Stimulated activated CD4-positive, alpha-beta T cell treated with anti-CD3 and anti-CD28 coated beads, Interleukin-1b, Interleukin-23, amount 100 ng/mL, for 24 hours (primary cell): ENCODE measurements around the gene MFAP1.
A peak's percentile ranks its signal among the peaks of the same experiment; 100 is the strongest.

Experiments
- DNase-seq, 4 experiments: peaks; one replicate each; pipeline ENCODE4 v3.0.0-alpha.2; 2020; ENCODE audit warnings: low read depth in 4 of 4, low spot score in 1 of 4

MFAP1 gene

DNA sequence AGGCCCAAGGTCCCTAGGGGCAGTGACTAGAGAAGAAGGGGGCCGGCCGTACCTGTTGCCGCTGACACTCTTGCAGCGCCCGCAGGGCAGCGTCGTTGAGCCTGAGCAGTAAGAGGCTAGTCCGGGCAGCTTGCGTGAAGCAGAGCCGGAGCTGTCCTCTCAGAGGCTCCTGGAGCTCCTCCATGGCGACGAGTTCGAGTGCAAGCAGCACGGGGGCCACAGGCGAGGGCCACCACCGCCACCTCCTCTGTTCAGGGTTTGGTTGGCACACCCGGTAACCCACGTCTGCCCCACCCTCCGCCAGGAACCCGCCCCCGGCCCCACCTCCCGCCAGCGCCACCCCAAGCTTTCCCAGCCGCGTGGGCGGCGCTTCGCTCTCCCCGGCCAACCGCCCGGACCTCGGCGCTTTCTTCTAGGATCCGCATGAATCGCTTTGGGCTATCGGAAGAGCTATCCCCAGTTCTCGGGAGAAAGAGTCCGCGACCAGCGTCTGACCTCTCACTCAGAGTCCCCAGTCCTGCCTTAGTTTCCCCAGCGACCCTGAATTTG is 47.7 kb downstream of the MFAP1 start, which contains the start of gene ELL3:
Gene ELL3 (minus strand): TSS at position 249 of the 549 bp plus-strand sequence. CDS start 65 bp downstream, at position 184.
- DNase-seq: peak; percentile 38 to 73 (median 54)

DNA sequence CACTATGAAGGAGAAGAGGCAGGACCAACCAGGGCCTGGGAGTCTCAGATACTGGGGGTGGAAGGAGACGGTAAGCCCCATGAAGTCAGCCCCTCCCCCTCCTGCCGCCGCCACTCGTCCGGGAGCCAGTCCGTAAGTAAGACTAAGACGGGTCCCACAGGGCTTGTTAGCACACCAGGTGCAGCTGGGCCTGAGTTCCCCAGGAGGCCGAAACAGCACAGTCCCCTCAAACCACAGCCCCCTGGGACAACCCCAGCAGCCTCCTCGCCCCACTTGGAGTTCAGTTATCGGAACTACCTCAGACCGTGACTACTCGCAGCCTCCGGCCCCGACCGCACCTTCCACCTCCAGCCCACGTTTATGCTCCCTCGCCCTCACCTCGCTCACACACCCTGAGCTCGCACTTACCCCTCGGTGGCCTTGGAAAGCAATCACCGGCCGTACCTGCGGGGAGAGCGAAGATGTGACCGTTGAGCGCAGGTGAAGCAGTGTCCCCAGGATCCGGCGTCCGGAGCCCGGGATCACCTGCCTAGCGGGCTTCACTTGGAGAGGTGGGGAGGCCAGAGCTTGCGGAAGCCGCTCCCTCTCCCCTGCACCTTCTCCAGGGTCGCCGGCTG is 48.3 kb downstream of the MFAP1 start:
- DNase-seq: no peak

DNA sequence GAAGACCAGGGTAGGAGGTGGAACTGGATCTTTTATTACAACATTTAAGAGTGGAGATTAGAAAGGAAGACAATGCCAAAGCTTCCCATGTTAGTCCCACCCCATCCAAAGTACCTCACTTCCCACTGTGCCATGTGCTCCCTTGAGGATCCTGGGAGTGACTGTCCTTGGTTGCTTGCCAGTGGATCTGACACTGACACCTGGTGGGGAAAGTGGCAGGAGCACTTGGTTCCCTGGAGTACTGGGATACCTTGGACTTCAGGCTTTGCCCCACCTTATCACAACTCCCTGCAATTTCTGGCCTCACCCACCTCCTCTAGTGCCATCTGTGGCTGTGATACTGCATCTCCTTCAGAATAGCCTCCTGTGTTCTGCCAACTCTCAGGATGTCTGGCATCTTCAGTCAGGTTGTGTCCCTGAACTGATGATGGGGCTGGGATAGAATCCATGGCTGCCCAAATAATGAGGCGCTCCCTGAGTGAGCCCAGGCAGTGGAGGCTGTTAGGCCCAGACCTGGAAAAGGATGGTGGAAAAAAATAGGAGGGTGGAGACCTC is 49.0 kb downstream of the MFAP1 start:
- no peak for DNase-seq

DNA sequence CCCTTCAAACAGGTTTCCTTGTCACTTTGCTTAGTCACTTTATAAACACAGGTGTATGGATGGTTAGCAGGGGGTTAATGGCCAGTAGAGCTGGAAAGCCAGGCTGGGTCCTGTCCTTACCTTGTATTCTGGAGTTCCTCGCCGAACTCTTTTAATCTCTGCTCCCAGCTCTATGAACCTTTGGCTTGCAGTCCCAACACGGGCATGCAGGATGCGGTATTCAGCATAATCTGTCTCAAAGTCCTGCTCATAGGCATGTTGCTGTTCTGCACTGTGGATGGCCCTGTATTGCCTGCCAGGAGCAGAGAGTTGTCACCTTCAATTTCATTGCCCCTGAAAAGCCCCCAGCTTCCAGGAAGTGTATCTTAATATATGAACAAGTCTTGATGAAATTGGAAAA is 50.4 kb downstream of the MFAP1 start:
- no peak for DNase-seq

DNA sequence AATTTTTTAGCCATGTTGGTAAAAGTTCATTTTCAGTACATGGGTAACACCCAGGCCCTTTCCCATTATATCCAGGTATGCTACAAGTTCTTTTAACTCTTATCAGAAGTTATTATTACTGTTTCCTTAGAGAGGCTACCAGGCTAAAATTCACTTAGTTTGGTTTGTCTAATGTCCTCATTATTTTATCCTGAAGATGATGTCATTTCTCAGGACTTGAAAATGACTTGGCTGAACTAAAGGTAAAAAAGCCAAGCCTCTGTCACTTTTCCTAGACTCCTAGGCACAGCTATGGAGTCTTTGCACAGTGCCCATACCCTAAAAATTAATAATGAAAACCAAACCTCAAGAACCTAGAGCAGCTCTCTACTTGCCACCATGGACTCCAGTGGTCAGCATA is 51.9 kb downstream of the MFAP1 start:
- DNase-seq: no peak

DNA sequence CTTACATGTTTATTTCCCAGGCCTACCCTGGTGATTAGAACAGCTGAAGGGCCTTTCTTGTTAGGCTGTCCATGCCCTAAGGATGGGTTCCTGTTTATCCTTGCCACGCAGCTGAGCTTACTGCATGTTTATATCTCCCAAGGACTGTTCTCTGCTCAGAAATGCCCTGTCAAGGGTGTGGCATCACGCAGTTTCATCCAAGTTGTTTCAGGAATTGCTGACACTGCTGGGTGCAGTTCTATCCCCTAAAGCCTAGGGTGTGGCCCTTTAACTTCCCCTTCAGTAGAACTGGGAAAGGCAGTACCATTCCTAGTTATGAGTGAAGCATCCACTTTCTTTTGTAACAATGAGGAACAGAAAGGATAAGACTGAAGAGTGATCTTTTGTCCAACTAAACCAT is 52.7 kb downstream of the MFAP1 start:
- DNase-seq: no peak

DNA sequence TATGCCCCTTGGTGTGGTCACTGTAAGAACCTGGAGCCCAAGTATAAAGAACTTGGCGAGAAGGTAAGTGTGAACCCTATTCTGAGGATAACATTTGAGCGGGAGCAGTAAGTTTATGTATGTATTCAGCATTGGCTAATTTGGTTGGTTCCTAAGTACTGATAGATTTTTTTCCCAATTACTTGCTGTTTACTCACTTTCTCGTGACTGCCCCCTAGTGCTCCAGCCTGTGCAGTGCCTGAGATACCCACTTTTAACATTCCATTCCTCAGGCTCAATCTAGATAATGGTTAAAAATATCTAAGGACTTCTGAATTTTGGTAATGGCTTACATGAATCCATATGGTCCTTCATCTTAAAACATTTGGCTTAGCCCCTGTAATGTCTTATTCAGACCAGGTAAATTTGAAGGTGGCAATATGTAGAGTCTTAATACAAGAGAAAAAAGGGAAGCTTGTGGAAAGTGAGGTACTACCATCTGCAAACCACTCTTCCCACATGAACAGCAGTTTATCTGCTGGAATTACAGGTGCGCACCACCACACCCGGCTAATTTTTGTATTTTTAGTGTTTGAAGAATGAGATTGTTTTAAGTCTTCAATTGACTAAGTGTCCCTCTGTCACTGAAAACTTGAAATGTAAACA is 54.8 kb downstream of the MFAP1 start:
- peak in 2 of 4 experiments; percentile 41 to 54 for DNase-seq

DNA sequence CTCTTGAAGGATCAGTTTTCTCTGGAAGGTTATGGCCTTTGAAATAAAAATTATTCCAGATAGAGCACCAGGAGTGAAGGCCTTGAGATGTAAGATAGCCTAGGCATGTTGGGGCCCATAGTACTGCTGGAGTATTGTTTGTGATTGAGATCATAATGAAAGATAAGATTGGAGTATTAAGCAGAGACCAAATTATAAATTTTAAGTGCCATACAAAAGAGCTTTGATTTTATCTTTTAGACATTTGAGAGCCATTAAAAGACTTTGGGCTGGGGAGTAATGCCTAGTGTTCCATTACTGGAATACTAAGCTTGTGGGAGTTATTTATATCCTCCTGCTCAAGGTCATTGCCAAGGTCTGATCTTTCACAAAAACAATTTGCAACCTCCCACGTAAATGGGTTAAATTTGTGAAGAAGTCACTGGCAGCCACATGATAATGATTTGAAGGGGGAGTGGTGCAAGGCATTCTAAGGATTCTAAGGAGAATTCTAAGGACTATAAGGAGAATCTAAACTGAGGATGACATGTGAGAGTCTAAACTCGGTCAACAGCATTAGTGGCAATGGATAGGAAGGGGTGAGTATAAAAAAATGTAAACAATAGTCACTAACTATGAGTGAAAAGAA is 60.6 kb downstream of the MFAP1 start:
- DNase-seq: no peak

DNA sequence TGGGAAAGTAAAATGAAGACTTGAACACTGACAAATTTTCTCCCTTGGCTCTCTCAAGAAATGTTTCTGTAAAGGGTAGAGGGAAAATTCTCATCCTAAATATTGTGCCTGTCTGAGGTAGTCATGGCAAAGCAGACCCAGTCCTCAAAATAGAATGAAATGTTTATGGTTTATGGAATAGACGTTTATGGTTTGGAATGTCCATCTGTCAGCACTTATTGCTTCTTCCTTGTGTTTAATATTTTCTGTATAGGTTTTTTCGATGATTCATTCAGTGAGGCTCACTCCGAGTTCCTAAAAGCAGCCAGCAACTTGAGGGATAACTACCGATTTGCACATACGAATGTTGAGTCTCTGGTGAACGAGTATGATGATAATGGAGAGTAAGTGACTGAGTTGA is 61.7 kb downstream of the MFAP1 start:
- no peak for DNase-seq
